ENCODE data around the gene CARS1.

Gene CARS1

GRCh38 chr11:3007404-3008010, 49.7 kb downstream of the CARS1 start:
- DNase-seq, result no peak

- no peak for DNase-seq
These were observed 50.5 kb downstream of the CARS1 start for GRCh38 chr11:3006505-3007260.

GRCh38 chr11:3004481-3004880, 52.7 kb downstream of the CARS1 start:
- no peak for DNase-seq

GRCh38 chr11:3003396-3004231, 53.6 kb downstream of the CARS1 start:
- DNase-seq, result peak; percentile 73

- no peak for DNase-seq
These were observed 54.4 kb downstream of the CARS1 start for GRCh38 chr11:3002871-3003270.

GRCh38 chr11:3002351-3002861, 54.8 kb downstream of the CARS1 start:
- DNase-seq, result no peak

GRCh38 chr11:3001496-3001895, 55.7 kb downstream of the CARS1 start:
- no peak for DNase-seq

GRCh38 chr11:3000032-3000961, 56.9 kb downstream of the CARS1 start:
- DNase-seq, result no peak

GRCh38 chr11:2999464-2999998, 57.7 kb downstream of the CARS1 start:
- DNase-seq, result no peak

GRCh38 chr11:2998073-2998850, 59.0 kb downstream of the CARS1 start:
- no peak for DNase-seq

GRCh38 chr11:2997406-2997805, 59.8 kb downstream of the CARS1 start:
- peak; percentile 50 for DNase-seq

- DNase-seq, result peak; percentile 76
These were observed 60.2 kb downstream of the CARS1 start for GRCh38 chr11:2996976-2997375.

GRCh38 chr11:2995893-2996554, 61.2 kb downstream of the CARS1 start:
- peak; percentile 40 for DNase-seq

- peak; percentile 40 for DNase-seq
These were observed 62.1 kb downstream of the CARS1 start for GRCh38 chr11:2995031-2995561.

- DNase-seq, result peak; percentile 24
These were observed 62.9 kb downstream of the CARS1 start for GRCh38 chr11:2994336-2994730.

- no peak for DNase-seq
These were observed 64.3 kb downstream of the CARS1 start for GRCh38 chr11:2992997-2993325.

- peak; percentile 98 for DNase-seq
These were observed 64.8 kb downstream of the CARS1 start, which contains the start of gene NAP1L4 for GRCh38 chr11:2992234-2992996. TSS of gene NAP1L4 (minus strand) at chr11:2992329. CDS start at chr11:2979220, 13,109 bp downstream.

- DNase-seq, result peak; percentile 62
These were observed 65.6 kb downstream of the CARS1 start for GRCh38 chr11:2991452-2992233.
